BE2C (cell line): ENCODE measurements around the gene EEF1AKMT2.

Source experiments
- DNase-seq: peaks from one replicate; pipeline ENCODE4 v3.0.0-alpha.2; 2020
- H3K27me3 ChIP-seq: fragments of 250-450 bp; sonication (Bioruptor Pico); 2 replicates; pipeline ENCODE4 v1.5.1; 2020; ENCODE audit warnings: mild to moderate bottlenecking
- H3K36me3 ChIP-seq: fragments of 250-450 bp; sonication (Bioruptor Pico); 2 replicates; pipeline ENCODE4 v1.5.1; 2020; ENCODE audit warnings: mild to moderate bottlenecking
- H3K4me1 ChIP-seq: fragments of 250-450 bp; sonication (Bioruptor Pico); 2 replicates; pipeline ENCODE4 v1.5.1; 2020
- H3K4me3 ChIP-seq: 2 replicates; pipeline ENCODE4 v1.5.1; 2011; ENCODE audit warnings: low read depth, low read length
- H3K9me3 ChIP-seq: fragments of 250-450 bp; sonication (Bioruptor Pico); 2 replicates; pipeline ENCODE4 v1.5.1; 2020
- TF ChIP-seq, protein P1 (sequence below): IDR thresholded peaks from 2 replicates; pipeline ENCODE4 v1.5.1; 2012; ENCODE audit warnings: mild to moderate bottlenecking, low read depth, low read length

EEF1AKMT2 gene

DNA sequence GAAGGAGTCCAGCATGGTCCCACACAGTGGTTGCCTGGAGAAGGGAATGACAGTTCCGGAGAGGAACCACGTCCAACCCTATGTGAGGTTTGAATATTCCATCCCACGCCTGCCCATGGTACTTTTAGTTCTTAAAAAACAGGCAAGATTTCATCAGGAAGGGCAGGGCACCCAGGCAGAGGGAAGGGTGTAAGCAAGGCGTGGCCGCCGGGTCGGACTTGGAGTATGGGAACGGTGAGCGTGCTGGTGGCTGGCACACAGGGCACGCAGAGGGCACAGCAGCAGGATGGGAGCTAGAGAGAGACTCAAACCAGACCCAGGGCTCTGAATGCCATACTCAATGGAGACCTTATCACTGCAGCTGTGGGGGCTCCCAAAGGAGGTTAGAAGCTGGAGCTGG lies 81.8 kb downstream of the EEF1AKMT2 start:
- peaks cover 14% of the 10 kb centered on the region for H3K4me1 ChIP-seq
- H3K36me3 ChIP-seq, result peaks cover 6% of the 10 kb centered on the region
- H3K27me3 ChIP-seq, result no peaks in the 10 kb centered on the region
- no peak for DNase-seq
- H3K4me3 ChIP-seq, result no peak overlapping the region
- no peaks in the 10 kb centered on the region for H3K9me3 ChIP-seq
- TF ChIP-seq, protein P1, sequence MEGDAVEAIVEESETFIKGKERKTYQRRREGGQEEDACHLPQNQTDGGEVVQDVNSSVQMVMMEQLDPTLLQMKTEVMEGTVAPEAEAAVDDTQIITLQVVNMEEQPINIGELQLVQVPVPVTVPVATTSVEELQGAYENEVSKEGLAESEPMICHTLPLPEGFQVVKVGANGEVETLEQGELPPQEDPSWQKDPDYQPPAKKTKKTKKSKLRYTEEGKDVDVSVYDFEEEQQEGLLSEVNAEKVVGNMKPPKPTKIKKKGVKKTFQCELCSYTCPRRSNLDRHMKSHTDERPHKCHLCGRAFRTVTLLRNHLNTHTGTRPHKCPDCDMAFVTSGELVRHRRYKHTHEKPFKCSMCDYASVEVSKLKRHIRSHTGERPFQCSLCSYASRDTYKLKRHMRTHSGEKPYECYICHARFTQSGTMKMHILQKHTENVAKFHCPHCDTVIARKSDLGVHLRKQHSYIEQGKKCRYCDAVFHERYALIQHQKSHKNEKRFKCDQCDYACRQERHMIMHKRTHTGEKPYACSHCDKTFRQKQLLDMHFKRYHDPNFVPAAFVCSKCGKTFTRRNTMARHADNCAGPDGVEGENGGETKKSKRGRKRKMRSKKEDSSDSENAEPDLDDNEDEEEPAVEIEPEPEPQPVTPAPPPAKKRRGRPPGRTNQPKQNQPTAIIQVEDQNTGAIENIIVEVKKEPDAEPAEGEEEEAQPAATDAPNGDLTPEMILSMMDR, result no peak

DNA sequence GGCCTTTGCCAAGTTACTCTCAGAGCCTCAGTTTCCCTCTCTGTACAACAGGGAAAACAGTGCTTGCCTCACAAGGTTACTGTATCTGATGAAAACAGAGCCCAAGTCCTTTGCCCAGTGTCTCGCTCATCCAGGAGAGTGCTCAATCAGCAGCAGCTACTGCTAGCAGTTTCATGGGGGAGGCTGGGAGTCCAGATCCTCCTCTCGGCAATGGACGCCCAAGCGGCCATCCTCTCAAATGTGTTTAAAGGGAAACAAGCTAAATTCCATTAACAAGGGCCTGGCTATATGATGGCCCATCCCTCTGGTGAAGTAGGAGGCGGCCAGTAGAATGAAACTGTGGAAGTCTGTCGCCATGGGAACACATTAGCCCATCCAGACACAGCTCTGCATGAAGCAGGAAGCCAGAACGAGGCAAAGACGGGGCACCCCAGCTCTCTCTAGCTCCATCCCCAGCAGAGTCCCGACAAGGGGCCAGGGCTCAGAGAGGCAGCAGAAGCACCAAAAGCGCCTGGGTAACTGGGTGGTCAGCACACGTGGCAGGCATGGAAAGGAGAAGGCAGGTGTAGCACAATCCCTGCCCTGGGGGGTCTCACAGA lies 82.7 kb downstream of the EEF1AKMT2 start:
- TF ChIP-seq, protein P1, result no peak
- peaks cover 14% of the 10 kb centered on the region for H3K4me1 ChIP-seq
- H3K9me3 ChIP-seq, result no peaks in the 10 kb centered on the region
- H3K4me3 ChIP-seq, result no peak overlapping the region
- peak; percentile 34 for DNase-seq
- H3K27me3 ChIP-seq, result no peaks in the 10 kb centered on the region
- peaks cover 7% of the 10 kb centered on the region for H3K36me3 ChIP-seq

DNA sequence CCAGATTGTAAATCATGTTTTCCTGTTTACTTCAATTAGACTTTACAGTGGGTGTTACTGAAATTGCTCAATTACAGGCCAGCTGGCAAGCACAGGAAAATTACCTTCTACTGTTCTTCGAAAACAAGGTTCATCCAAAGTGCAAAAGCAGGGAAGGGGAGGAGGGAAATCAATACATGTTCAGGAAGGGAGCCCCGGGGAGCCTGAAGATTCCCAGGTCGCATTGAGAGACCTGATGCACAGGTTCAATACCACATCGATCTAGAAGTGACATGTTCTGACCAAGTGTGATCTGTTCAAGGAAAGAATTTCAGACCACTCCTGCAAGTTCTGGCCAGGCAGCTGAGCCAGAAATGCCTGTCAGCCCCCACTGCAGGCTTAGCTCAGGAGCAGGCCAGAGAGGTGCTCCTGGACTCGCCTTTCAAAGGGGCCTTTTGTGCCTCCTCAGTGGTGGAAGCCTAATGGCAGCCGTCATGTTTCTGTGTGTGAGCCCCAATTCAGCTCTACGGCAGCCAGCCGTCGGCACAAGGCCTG lies 83.4 kb downstream of the EEF1AKMT2 start:
- H3K9me3 ChIP-seq, result no peaks in the 10 kb centered on the region
- no peak for DNase-seq
- peaks cover 10% of the 10 kb centered on the region for H3K36me3 ChIP-seq
- TF ChIP-seq, protein P1, result no peak
- no peaks in the 10 kb centered on the region for H3K27me3 ChIP-seq
- peaks cover 14% of the 10 kb centered on the region for H3K4me1 ChIP-seq
- no peak overlapping the region for H3K4me3 ChIP-seq
